ENCODE measurements around the gene TMEM203.

TMEM203 gene

DNA sequence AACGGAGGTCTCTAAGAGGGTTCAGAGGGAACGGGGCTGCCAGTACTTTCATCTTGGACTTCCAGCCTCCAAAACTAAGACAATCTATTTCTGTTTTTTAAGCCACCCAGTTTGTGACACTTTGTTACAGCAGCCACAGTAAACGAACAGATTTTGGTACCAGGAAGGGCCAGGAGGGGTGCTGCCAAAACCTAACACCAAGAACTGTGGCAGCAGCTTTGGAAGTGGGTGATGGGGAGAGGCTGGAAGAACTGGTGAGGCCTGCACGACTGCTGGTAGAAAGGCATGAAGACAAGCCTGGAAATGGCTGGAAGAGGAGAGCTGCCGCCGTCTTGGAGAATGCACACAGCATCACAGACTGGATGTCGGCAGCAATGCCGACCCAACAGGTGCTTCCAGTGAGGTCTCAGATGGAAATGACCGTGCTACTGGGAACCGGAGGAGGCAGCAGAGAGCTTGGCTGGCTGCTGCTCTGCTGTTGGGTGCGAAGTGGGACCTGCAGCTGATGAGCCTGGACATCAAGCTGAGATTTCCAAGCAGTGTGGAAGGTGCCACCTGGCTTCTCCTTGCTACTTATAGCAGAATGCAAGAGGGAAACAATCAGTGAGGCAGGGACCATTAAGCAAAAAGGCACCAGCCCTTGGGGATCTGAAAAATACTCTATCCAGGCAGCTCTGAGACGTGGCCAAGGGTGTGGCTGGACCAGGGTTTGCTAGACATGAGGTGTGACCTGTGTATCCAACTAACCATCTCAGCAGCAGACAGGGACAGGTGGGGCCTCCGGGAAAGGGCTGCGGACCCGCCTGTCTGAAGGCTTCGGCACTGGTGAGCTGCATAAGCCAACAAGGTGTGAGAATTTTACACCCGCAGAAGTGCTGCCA lies 28.9 kb downstream of the TMEM203 start:
- DNase-seq = no peak

GRCh38 chr9:137175345-137175961 lies 30.0 kb downstream of the TMEM203 start:
- DNase-seq = no peak

DNA sequence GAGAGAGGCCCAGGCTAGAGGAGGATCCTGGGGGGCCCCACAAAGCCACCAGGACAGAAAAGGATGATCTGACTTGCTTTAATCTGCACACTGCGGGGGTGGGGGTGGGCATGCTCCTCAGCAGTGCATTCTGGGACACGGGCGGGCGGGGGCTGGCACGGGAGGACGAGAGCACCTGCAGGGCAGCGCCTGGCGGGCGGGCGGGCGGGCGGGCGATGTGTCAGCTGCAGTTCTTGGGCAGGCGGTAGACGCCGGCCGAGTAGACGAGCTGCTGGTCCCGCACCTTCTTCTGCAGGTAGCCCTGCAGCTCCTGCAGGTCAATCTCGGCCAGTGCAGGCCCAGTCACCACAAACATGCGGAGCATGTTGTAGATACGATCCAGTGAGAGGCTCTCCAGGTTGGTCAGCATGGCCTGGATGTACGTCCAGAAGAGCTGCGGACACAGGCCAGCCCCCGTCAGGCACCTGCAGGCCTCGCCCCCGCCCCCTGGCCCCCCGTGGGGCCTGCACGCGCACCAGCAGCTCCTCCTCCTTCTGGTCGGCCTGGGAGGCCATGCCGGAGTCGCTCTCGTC lies 30.6 kb downstream of the TMEM203 start:
- DNase-seq = no peak

GRCh38 chr9:137173796-137174664 lies 31.4 kb downstream of the TMEM203 start:
- no peak for DNase-seq

DNA sequence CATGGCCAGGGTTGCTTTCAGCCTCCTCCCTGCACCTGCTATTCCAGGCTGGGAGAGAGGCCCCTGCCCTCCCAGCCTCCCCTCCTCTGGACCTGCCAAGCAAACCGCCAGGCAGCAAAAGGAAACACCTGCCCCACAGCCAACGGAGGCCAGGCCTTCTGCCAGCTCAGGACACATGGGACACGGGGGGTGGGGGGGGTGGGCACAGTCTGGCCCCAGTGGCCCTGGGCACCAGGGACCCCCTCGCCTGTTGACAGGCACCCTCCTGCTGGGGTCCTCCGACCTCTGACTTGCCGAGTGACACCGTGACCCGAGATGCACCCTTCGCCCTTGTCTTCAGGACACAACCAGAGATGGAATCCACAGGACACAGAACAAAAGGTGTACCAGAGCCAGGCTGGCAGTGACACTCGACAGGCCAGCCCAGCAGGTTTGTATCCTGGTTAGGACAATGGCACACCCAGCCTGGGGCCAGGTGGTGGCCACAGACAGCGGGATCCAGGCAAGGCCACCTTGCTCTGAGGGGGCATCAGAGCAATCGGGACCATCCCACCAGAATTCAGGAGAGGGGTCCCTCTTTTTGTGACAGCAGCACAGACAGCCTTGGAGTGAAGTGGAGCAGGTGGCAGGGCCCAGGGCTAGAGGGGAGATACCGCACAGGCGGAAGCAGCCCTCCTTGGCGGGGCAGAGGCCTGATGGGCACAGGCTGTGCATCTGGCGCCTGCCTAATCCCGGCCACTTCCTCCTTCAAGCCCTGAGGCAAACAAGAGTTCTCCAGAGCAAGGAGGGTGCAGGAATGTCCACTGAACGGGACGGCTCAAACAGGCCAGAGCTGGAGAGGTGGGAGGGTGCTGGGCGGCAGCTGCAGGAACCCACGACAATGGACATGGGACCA lies 32.3 kb downstream of the TMEM203 start:
- DNase-seq = peak; percentile 28

DNA sequence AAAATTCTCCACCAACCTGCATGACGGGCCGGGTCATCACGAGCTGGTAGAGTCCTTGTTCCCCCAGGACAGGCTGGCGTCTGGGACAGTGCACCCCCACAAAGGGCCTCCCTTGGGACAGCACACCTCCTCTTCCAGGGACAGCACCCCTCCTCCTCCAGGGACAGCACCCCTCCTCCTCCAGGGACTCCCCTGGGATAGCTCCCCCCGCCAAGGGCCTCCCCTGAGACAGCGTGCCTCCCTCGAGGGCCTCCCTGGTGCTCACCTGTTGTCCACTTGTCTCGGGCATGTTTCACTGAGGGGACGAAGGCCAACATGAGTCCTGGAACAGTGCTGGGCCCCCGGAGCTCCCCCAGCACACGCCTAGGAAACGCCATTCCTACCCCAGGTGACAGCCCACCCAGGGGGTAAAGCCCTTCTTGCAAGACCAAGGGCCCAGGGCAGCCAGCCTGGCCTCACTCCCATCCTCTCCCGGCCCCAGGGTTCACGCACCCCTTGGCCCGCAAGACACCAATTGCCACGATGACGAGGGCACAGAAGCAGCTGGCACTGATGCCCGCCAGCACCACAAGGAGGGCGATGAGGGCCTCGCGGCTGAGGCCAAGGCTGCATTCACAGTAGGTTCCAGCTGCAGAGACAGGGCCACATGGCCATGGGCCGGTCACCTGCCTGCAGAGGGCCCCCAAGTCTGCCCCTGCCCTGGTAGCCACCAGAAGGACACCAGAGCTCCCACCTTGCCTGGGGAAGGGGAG lies 34.1 kb downstream of the TMEM203 start:
- DNase-seq = no peak

DNA sequence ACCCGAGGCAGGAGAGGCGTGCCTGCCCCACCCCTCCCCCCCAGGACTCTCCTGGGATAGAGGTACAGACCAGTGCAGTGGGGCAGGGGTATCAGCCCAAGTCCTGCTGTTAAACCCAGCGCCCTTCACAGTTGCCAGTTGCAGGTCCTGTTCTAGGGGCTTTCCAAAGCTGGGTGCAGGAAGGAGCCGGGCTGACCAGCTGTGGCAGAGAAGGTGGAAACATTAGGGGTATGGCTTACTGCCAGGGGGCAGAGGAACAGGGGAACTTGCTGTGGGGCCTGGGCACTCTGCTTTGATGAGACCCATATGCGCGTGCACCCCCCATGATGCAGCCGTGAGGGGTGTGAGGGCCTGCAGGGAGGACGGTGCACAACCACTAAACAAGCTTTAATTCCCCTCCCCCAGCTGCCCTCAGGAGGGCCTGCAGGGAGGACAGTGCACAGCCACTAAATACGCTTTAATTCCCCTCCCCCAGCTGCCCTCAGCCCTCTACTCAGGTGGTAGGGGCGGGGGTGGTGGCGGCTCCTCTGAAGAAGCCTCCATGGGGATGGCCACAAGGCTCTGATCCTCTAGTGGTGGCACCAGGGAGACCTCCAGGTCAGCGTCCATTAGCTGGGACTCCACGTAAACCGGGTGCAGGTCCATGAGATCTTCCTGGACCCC lies 34.8 kb downstream of the TMEM203 start:
- no peak for DNase-seq

DNA sequence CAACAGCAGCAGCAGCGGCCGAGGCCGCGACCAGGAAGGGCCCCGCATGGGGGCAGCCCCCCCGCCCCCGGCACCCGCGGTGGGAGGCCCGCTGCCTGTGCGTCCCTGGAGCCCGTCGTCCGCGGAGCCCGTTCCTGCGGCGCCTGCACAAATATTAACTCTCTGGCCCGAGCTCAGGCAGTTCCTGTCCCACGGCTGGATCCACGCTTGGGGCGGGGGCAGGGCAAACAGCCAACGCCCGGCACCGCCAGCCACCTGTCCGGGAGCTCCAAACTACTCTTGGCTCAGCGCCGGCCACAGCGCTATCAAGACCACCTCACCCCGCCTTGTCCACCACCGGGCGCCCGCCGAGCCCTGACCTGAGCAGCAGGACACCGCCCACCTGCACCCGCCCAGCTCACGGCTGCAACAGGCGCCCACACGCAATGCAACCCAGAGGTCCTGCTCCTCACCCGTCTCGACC lies 35.5 kb downstream of the TMEM203 start, which contains the start of gene LRRC26:
TSS of gene LRRC26 (minus strand) at position 156 of the 463 bp plus-strand sequence. CDS start at position 48, 108 bp downstream.
- no peak for DNase-seq

DNA sequence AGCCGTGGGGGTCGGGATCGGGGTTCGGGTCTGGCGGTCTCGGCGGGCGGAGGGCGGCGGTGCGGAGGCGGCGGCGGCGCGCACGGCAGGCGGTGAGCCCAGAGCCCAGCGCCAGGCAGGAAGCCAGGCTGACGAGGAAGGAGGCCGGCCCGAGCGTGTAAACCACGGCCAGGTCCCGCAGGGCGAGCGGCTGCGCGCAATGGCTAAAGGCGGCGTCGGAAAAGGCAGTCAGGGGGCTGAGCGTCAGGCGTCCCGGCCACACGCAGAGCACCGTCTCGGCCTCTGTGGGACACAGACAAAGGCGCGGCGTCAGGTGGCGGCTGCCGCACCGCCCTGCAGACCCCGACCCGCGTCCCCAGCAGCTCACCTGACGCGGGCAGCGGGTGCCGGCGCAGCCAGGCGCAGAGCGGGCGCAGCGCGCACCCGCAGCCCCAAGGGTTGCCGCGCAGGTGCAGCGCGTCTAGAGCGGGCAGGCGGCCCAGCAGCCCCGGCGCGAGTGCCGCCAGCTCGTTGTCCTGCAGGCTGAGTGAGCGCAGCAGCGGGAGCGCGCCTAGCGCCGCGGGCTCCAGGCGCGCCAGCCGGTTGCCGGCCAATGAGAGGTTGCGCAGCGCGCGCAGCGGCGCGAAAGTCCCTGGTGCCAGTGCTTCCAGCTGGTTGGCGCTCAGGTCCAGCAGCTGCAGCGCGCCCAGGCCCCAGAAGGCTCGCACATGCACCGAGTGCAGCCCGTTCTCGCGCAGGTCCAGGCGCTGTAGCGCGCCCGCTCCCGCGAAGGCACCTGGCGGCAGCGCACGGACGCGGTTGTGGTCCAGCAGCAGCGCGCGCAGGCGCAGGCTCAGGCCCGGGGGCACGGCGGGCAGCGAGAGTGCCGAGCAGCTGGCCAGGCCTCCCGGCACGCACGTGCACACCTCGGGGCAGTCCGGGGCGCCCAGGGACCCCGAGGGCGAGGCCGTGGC lies 36.3 kb downstream of the TMEM203 start:
- peak; percentile 72 for DNase-seq

- DNase-seq = no peak
Measured at GRCh38 chr9:137168573-137168903, 36.9 kb downstream of the TMEM203 start.

GRCh38 chr9:137167747-137168572 lies 37.5 kb downstream of the TMEM203 start:
- no peak for DNase-seq

GRCh38 chr9:137167277-137167746 lies 38.1 kb downstream of the TMEM203 start:
- no peak for DNase-seq

DNA sequence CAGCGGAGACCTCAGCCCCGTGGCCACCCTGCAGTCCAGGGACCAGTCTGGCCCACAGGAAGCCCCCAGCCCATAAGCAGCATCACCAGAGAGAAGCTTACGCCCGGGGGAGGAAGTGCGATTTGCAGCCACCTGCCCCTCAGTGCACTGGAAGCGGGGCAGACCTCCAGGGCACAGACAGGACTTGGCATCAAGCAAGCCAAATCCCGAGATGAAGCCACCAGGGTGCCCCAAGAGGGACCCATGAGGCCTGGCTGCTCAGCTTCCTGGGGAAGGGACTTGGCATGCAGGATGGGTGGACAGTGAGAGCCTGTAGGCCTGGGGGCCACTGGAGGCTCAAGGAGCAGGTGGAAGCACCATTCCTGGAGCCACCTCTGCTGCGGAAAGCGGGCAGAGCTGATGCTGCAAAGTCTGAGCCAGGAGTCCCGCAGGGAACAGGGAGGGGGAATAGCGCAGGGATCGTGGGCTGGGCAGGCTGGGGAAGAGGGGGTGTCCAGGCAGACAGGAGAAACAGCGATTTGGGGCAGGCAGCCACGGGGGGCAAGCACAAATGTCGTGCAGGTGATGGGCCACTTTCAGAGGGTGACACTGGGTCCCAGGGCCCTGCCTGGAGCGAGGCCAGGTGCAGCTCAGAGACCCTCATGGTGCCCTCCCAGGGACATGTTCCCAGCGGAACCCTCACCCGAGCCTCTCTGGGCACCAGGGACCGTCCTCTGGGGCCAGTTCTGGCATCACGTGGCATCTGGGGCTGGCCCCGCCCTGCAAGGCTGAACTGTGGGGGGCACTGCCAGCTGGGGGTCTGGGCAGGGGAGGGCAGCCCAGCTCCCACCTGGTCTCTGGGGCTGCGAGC lies 38.8 kb downstream of the TMEM203 start:
- DNase-seq = no peak

DNA sequence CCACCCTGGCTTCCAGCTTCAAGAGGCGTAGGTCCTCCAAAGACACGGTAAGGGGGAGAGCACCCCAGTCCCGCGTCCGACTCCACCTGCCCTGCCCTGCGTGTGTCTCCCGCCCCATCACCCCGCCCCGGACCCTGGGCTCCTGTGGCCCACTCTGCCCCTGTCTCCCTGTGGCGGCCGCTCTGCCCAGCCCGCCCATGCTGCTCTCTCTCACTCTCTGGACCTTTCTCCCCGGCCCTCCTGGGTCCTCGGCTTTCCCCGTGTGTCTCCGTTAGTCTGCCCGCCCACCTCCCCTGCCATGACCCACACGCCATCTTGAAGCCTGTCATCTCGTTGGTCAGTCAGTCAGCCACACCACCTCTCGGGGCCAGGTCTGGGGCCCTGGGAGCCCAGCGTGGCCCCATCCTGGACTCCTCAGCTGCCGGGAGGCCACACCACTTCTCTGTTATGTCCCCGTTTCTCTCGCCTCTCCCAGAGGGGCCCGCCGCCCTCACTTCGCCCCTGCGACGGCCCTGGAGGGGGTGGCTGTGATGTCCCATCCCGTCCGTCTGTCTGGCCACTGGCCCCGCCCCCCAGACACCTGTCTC lies 40.1 kb downstream of the TMEM203 start:
- no peak for DNase-seq

- DNase-seq = no peak
Measured at GRCh38 chr9:137164370-137165249, 40.8 kb downstream of the TMEM203 start.

GRCh38 chr9:137163805-137164204 lies 41.6 kb downstream of the TMEM203 start:
- no peak for DNase-seq

Measured in SHP77 treated with DMSO at 0.1 percent for 48 hours (cell line).